MCF 10A (cell line): ENCODE results near the gene LINGO3. TPM values are rescaled to one million over a fixed set of nuclear protein-coding genes. Genes with fewer than 3 reads are reported as not detected.
A peak's percentile ranks its signal among the peaks of the same experiment; 100 is the strongest.

Experiments
- BruUV-seq: library from RNA; stranded (reverse); fragments of 400-500 nt; replicated peaks from 2 replicates; lab custom pipeline; 2021; lab: Mats Ljungman, UMichigan
- CTCF ChIA-PET: fragments of 300-600 bp; sonication (Branson Sonifier 250); formaldehyde crosslinking; extraction: SDS; loops from one replicate; lab custom pipeline; 2021; ENCODE audit warnings: antibody characterized with exemption, inconsistent platforms; lab: Yijun Ruan, JAX
- POLR2A ChIA-PET: fragments of 300-600, 350-650 bp; sonication (Branson Sonifier 250); formaldehyde crosslinking; extraction: SDS; loops from one replicate; lab custom pipeline; 2020; ENCODE audit warnings: antibody characterized with exemption, inconsistent platforms; lab: Yijun Ruan, JAX
- DNase-seq: peaks from one replicate; pipeline ENCODE4 v3.0.0-alpha.2; 2018; ENCODE audit not compliant: unreplicated experiment
- H3K27ac Mint-ChIP-seq: one replicate; pipeline ENCODE4 v1.8.0; 2022; ENCODE audit warnings: mild to moderate bottlenecking, low read depth, mixed read lengths; ENCODE audit not compliant: unreplicated experiment
- H3K27me3 Mint-ChIP-seq: one replicate; pipeline ENCODE4 v1.8.0; 2022; ENCODE audit warnings: mixed read lengths; ENCODE audit not compliant: insufficient read depth, unreplicated experiment
- H3K36me3 Mint-ChIP-seq: one replicate; pipeline ENCODE4 v1.8.0; 2022; ENCODE audit warnings: mild to moderate bottlenecking, moderate library complexity, mixed read lengths; ENCODE audit not compliant: insufficient read depth, unreplicated experiment
- H3K4me1 Mint-ChIP-seq: one replicate; pipeline ENCODE4 v1.8.0; 2022; ENCODE audit warnings: mixed read lengths; ENCODE audit not compliant: insufficient read depth, unreplicated experiment
- H3K4me3 Mint-ChIP-seq: one replicate; pipeline ENCODE4 v1.8.0; 2022; ENCODE audit warnings: mild to moderate bottlenecking, moderate library complexity, mixed read lengths; ENCODE audit not compliant: unreplicated experiment
- H3K9me3 Mint-ChIP-seq: one replicate; pipeline ENCODE4 v1.8.0; 2022; ENCODE audit warnings: mixed read lengths; ENCODE audit not compliant: unreplicated experiment
- intact Hi-C: fragments of 100-400 bp; cut with micrococcal nuclease; formaldehyde crosslinking; loops from 2 replicates; pipeline ENCODE4 v1.14.1; 2022
- total RNA-seq: library from RNA; stranded (reverse); gene quantifications from 2 replicates; pipeline ENCODE4 v1.2.3, GENCODE V29; 2022
- TF ChIP-seq, protein P1 (sequence below): fragments of 200-600 bp; IDR thresholded peaks from one replicate; pipeline ENCODE4 v1.8.0; 2022; ENCODE audit warnings: antibody characterized with exemption, mild to moderate bottlenecking; ENCODE audit not compliant: unreplicated experiment

The LINGO3 gene
- total RNA-seq, 1 experiment from 2014 or later: not detected

DNA sequence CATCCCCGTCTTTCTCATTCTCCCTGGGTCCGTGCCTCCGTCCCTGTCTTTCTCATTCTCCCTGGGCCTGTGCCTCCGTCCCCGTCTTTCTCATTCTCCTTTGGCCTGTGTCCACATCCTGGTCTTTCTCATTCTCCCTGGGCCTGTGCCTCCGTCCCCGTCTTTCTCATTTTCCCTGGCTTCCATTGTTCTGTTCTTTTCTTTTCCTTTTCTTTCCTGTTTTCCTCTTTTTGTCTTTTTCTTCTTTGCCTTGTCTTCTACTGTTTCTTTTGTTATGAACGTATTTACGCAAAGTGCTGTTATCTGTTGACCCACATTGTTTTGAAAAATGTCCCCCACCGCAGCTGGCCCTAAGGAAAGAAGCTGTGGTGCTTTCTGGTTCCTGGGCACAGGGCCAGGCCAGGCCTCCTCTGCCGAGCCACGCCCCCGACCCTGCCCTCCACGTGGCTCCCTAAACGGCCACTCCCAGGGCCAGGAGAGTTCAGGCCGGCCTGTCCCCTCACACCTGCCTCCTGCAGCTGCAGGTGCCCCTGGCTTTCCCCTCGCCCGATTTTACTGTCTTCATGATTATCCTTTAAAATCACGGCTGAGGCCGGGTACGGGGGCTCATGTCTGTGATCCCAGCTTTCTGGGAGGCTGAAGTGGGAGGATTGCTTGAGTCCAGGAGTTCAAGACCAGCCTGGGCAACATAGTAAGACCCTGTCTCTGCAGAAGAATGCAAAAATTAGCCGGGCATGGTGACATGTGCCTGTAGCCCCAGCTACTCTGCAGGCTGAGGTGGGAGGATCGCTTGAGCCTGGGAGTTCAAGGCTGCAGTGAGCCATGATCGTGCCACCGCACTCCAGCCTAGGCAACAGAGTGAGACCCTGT is 38.1 kb upstream of the LINGO3 start:
- TF ChIP-seq, protein P1, sequence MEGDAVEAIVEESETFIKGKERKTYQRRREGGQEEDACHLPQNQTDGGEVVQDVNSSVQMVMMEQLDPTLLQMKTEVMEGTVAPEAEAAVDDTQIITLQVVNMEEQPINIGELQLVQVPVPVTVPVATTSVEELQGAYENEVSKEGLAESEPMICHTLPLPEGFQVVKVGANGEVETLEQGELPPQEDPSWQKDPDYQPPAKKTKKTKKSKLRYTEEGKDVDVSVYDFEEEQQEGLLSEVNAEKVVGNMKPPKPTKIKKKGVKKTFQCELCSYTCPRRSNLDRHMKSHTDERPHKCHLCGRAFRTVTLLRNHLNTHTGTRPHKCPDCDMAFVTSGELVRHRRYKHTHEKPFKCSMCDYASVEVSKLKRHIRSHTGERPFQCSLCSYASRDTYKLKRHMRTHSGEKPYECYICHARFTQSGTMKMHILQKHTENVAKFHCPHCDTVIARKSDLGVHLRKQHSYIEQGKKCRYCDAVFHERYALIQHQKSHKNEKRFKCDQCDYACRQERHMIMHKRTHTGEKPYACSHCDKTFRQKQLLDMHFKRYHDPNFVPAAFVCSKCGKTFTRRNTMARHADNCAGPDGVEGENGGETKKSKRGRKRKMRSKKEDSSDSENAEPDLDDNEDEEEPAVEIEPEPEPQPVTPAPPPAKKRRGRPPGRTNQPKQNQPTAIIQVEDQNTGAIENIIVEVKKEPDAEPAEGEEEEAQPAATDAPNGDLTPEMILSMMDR: no peak
- intact Hi-C loops: no loop called here
- H3K4me3 Mint-ChIP-seq: no peak overlapping the region
- no TSS peak for BruUV-seq
- H3K36me3 Mint-ChIP-seq: peaks cover 6% of the 10 kb centered on the region
- ChIA-PET CTCF (interaction anchor here (1.3 kb wide), 1 partner anchor 46 kb away, joined by 7 read pairs; no protein-coding TSS in a partner anchor), POLR2A (no interaction called here)
- DNase-seq: peak; percentile 29
- no peak overlapping the region for H3K27ac Mint-ChIP-seq
- no peaks in the 10 kb centered on the region for H3K27me3 Mint-ChIP-seq
- H3K9me3 Mint-ChIP-seq: no peaks in the 10 kb centered on the region
- peaks cover 7% of the 10 kb centered on the region for H3K4me1 Mint-ChIP-seq

DNA sequence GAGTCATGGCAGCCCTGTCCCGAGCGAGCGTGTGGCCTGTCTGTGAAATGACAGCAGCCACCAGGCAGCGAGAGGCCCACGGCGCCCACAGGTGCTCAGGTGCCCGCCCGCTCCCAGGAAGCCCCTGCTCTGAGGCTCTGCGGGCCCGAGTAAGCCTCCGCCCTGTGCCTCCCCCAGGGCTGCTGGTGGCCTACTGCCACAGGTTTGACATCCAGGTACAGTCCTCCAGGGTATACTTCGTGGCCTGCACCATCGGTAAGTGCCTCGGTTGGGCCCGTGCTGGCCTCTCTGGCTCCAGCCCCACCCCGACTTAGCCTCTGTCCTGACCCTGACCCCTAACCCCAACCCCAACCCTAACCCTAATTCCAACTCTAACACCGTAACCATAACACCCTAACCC is 37.1 kb upstream of the LINGO3 start:
- Mint-ChIP-seq H3K36me3 (peaks cover 6% of the 10 kb centered on the region), H3K4me1 (peaks cover 7% of the 10 kb centered on the region), H3K27me3 (no peaks in the 10 kb centered on the region), H3K4me3 (no peak overlapping the region), H3K9me3 (no peaks in the 10 kb centered on the region), H3K27ac (no peak overlapping the region)
- no TSS peak for BruUV-seq
- intact Hi-C loops: no loop called here
- TF ChIP-seq, protein P1: no peak
- ChIA-PET POLR2A (no interaction called here), CTCF (no interaction called here)
- no peak for DNase-seq

DNA sequence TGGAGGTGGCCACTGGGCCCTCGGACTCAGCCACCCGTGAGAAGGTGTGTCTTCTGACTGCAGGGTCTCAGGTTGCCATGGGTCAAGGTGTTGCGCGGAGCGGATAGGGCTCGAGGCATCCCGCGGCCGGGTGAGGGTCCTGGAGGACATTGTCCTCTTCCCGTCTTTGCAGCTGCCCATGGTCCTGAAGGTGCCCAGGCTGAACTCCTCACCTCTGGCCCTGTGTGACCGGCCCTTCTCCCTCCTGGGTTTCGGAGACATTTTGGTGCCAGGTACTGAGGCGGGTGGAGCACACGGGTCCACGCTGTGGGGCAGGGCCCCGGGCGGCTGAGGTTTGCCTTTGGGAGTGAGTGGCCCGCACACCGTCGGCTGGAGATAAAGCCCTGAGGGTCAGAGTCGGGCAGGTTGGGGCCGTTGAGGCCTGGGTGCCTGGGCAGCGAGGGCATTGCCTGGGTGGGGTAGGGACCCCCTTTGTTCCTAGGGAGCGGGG is 36.5 kb upstream of the LINGO3 start:
- no peaks in the 10 kb centered on the region for H3K27me3 Mint-ChIP-seq
- TF ChIP-seq, protein P1: no peak
- BruUV-seq: no TSS peak
- no peak for DNase-seq
- H3K27ac Mint-ChIP-seq: no peak overlapping the region
- no peak overlapping the region for H3K4me3 Mint-ChIP-seq
- intact Hi-C loops: no loop called here
- ChIA-PET POLR2A (no interaction called here), CTCF (no interaction called here)
- H3K36me3 Mint-ChIP-seq: peaks cover 6% of the 10 kb centered on the region
- peaks cover 7% of the 10 kb centered on the region for H3K4me1 Mint-ChIP-seq
- H3K9me3 Mint-ChIP-seq: no peaks in the 10 kb centered on the region

DNA sequence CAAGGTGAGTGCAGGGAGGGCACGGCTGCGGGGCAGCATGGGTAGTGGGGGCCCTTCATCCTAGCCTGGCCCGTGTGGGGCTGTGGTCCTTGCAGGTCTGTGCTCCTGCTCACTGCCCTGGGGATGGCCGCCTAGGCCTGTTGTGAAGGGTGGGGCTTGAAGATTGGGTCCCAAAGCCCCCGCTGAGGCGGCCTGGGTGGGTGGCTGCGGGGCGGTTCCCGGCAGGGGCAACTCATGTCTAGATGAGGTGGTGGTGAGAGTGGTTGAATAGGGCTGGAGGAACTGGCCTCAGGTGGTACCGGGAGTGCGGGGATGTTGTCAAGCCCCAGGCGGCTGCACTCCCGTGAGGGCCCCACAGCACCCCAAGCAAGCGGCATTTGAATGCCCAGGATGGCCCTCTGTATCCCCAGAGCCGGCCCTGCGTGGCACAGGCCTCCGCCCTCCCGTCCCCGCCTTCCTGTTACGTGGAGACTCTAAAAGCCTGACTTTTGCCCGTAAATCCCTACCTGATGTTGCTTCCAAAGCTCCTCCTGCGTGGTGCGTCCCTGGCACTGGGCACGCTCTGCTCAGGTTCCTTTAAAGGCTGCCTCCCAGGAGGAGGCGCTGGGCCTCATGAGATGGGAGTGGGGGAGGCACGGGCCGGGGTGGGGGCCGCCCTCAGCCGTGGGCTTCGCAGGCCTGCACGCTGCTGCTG is 35.5 kb upstream of the LINGO3 start:
- intact Hi-C loops: no loop called here
- H3K4me1 Mint-ChIP-seq: peaks cover 7% of the 10 kb centered on the region
- peaks cover 8% of the 10 kb centered on the region for H3K36me3 Mint-ChIP-seq
- no peaks in the 10 kb centered on the region for H3K27me3 Mint-ChIP-seq
- H3K4me3 Mint-ChIP-seq: no peak overlapping the region
- no TSS peak for BruUV-seq
- CTCF ChIA-PET: no interaction called here
- POLR2A ChIA-PET: no interaction called here
- no peaks in the 10 kb centered on the region for H3K9me3 Mint-ChIP-seq
- no peak for DNase-seq
- no peak overlapping the region for H3K27ac Mint-ChIP-seq
- TF ChIP-seq, protein P1: no peak
